Heart right ventricle (tissue), 16 donors: Measurements from ENCODE around the gene LDLRAD4. TPM values are rescaled to one million over a fixed set of nuclear protein-coding genes. Genes with fewer than 3 reads are reported as not detected.

Experiments used
- ATAC-seq, 8 donors: fragments of 200-7000 bp; cut with Tn5 transposase; one replicate each; pipeline ENCODE4 v1.9.1; 2020; ENCODE audit warnings: mild to moderate bottlenecking in 8 of 8, moderate library complexity in 8 of 8, moderate number of reproducible peaks in 1 of 8
- DNase-seq, 2 donors: peaks; one replicate each; pipeline ENCODE4 v3.0.0-alpha.2; 2020
- H3K27ac ChIP-seq, 10 donors: fragments of 200-600 bp; sonication (generic) in 2 of 10; one replicate each; pipeline versions ENCODE4 v1.5.0 to v1.8.0; 2020 to 2022; ENCODE audit warnings: mild to moderate bottlenecking in 3 of 10
- H3K27me3 ChIP-seq, 7 donors: fragments of 200-600 bp; one replicate each; pipeline ENCODE4 v1.8.0; 2021 to 2022; ENCODE audit warnings: mild to moderate bottlenecking in 2 of 7
- H3K36me3 ChIP-seq, 9 donors: fragments of 200-600 bp; sonication (generic) in 1 of 9; one replicate each; pipeline versions ENCODE4 v1.5.0 to v1.8.0; 2020 to 2022; ENCODE audit warnings: mild to moderate bottlenecking in 2 of 9
- H3K4me1 ChIP-seq, 9 donors: fragments of 200-600 bp; sonication (generic) in 1 of 9; one replicate each; pipeline versions ENCODE4 v1.5.0 to v1.8.0; 2020 to 2022; ENCODE audit warnings: mild to moderate bottlenecking in 4 of 9
- H3K4me3 ChIP-seq, 10 donors: fragments of 200-600 bp; sonication (generic) in 2 of 10; one replicate each; pipeline versions ENCODE4 v1.5.0 to v1.8.0; 2020 to 2022; ENCODE audit warnings: mild to moderate bottlenecking in 7 of 10, moderate library complexity in 2 of 10
- H3K9me3 ChIP-seq, 11 donors: fragments of 200-600 bp in 10 of 11; sonication (generic) in 2 of 11; one replicate each; pipeline versions ENCODE4 v1.5.0 to v1.8.0; 2013 to 2022; ENCODE audit warnings: mild to moderate bottlenecking in 2 of 11, control low read depth in 1 of 11, moderate library complexity in 1 of 11
- WGBS, 2 donors: extraction: QIAGEN DNeasy Blood & Tissue Kit; methylation state at CpG; one replicate each; pipeline ENCODE4 v1.1.7; 2013; ENCODE audit warnings: inconsistent platforms in 1 of 2; 5-methylcytosine and 5-hydroxymethylcytosine counted together
- intact Hi-C, 10 donors: fragments of 100-400 bp; cut with DNase I; formaldehyde crosslinking; loops; one replicate each; pipeline versions ENCODE4 v1.11.1 to v1.14.2; 2022
- polyA plus RNA-seq, 2 donors: library from polyadenylated mRNA; stranded (reverse); fragments of 200-250 nt; gene quantifications; one replicate each; pipeline ENCODE4 v1.2.3, GENCODE V29; 2013
- total RNA-seq, 10 donors: library from RNA; stranded (reverse); fragmentation: NEBNext Ultra II Directional in 3 of 10; extraction: Animal tissue kit (Norgen Biotek cat#: 25700) in 3 of 10; gene quantifications; one replicate each; pipeline versions ENCODE4 v1.2.1 to v1.2.4, GENCODE V29; 2021 to 2023
- TF ChIP-seq, protein P1 (sequence below), 9 donors: fragments of 200-600 bp; sonication (generic) in 2 of 9; IDR thresholded peaks; one replicate each; pipeline versions ENCODE4 v1.5.0 to v1.8.0; 2021 to 2022; ENCODE audit warnings: antibody characterized with exemption in 9 of 9, mild to moderate bottlenecking in 5 of 9, moderate library complexity in 1 of 9
- donor health status: Arrhythmogenic right ventricular cardiomyopathy.
- donor health status: ischemic (EF 13 %, LVEDD 7.1; RV severe dilation, severe dysfunction).
- donor health status: healthy with polysubstance abuse.
- donor health status: DM: no; HTN: yes; CAD: no.
- donor health status: DM: no; HTN: no; CAD: no.
- donor health status: ischemic (EF 25% LVEDD 6.9; RV normal size, moderate dysfunction).
- donor health status: ischemic (EF 25% LVEDD 5.7; RV mildly dilated, moderate dysfunction).
- donor health status: healthy.
- donor health status: DM: yes; HTN: yes; CAD: no.
- donor health status: Ischemic cardiomyopathy.
- donor health status: ischemic (EF 35%, LVEDD 5.7; RV mildly dilated, moderate dysfunction).
- donor health status: nonischemic (EF 11% LVEDD 7.7; RV severe dilation, severe dysfunction).
- donor health status: DM: yes; HTN: yes; CAD: no.
- donor health status: PGD.
- donor health status: ischemic (EF 29% LVEDD 5.4; RV normal size, mild dysfunction).
- donor health status: nonischemic (EF 23%, LVEDD 6.1; RV moderate dilation, normal function).

Gene LDLRAD4
- total and polyA plus RNA-seq, 12 donors: 5.4 to 74.6 (median 34.6) TPM

- no peak for ATAC-seq
- H3K27me3 ChIP-seq: no peaks in the 10 kb centered on the region
- DNase-seq: no peak
- H3K27ac ChIP-seq: no peak overlapping the region
- peaks cover 0 to 13% (median 0%) of the 10 kb centered on the region in 9 donors for H3K36me3 ChIP-seq
- peaks cover 0 to 23% (median 5%) of the 10 kb centered on the region in 9 donors for H3K4me1 ChIP-seq
- TF ChIP-seq, protein P1, sequence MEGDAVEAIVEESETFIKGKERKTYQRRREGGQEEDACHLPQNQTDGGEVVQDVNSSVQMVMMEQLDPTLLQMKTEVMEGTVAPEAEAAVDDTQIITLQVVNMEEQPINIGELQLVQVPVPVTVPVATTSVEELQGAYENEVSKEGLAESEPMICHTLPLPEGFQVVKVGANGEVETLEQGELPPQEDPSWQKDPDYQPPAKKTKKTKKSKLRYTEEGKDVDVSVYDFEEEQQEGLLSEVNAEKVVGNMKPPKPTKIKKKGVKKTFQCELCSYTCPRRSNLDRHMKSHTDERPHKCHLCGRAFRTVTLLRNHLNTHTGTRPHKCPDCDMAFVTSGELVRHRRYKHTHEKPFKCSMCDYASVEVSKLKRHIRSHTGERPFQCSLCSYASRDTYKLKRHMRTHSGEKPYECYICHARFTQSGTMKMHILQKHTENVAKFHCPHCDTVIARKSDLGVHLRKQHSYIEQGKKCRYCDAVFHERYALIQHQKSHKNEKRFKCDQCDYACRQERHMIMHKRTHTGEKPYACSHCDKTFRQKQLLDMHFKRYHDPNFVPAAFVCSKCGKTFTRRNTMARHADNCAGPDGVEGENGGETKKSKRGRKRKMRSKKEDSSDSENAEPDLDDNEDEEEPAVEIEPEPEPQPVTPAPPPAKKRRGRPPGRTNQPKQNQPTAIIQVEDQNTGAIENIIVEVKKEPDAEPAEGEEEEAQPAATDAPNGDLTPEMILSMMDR (IDR thresholded peaks at IDR 0.05): no peak
- no peaks in the 10 kb centered on the region for H3K9me3 ChIP-seq
- intact Hi-C loops: no loop called here
- no peak overlapping the region for H3K4me3 ChIP-seq
- 36 to 89% methylated on average over 1 of the region's 1 CpG for WGBS, 2 donors
Measured at GRCh38 chr18:13244135-13244534, 25.6 kb downstream of the LDLRAD4 start.

DNA sequence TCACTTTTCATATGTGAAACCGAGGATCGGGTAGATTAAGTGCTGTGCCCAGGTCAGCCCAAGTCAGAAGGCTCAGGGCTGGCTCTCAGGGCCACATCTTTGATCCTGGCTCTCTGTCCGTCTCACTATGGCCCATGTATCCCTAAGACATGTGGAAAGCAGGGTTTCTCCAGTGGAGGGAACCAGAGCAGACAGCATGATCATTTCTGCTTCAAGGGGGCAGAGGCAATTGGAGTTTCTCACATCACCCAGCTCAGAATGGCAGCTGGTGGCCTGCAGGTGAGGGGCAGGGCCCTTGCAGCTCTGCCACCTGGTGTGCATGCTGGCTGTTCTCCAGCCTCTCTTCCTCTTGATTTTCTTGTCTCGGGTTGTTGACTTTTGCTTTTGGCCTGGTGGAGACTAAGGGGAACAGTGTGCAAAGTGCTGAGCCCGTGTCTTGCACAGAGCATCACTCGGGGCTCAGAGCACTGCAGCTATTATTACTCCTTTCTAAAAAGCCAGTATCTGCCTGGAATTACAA lies 27.0 kb downstream of the LDLRAD4 start:
- TF ChIP-seq, protein P1 (IDR thresholded peaks at IDR 0.05): no peak
- Histone ChIP-seq H3K27me3 (no peaks in the 10 kb centered on the region), H3K4me1 (peaks cover 0 to 13% (median 0%) of the 10 kb centered on the region in 9 donors), H3K36me3 (peaks cover 0 to 13% (median 0%) of the 10 kb centered on the region in 9 donors), H3K27ac (no peak overlapping the region), H3K9me3 (no peaks in the 10 kb centered on the region), H3K4me3 (no peak overlapping the region)
- 73 to 84% methylated on average over 6 of the region's 6 CpGs for WGBS, 2 donors
- no peak for DNase-seq
- intact Hi-C loops: no loop called here
- ATAC-seq: no peak

GRCh38 chr18:13246121-13246520 lies 27.6 kb downstream of the LDLRAD4 start:
- H3K4me3 ChIP-seq: no peak overlapping the region
- no peak overlapping the region for H3K27ac ChIP-seq
- ATAC-seq: no peak
- no peak for DNase-seq
- no peaks in the 10 kb centered on the region for H3K9me3 ChIP-seq
- peaks cover 0 to 13% (median 0%) of the 10 kb centered on the region in 9 donors for H3K36me3 ChIP-seq
- TF ChIP-seq, protein P1 (IDR thresholded peaks at IDR 0.05): no peak
- intact Hi-C loops: no loop called here
- no peaks in the 10 kb centered on the region for H3K27me3 ChIP-seq
- 75 to 85% methylated on average over 9 of the region's 9 CpGs for WGBS, 2 donors
- H3K4me1 ChIP-seq: peaks cover 0 to 13% (median 0%) of the 10 kb centered on the region in 9 donors

DNA sequence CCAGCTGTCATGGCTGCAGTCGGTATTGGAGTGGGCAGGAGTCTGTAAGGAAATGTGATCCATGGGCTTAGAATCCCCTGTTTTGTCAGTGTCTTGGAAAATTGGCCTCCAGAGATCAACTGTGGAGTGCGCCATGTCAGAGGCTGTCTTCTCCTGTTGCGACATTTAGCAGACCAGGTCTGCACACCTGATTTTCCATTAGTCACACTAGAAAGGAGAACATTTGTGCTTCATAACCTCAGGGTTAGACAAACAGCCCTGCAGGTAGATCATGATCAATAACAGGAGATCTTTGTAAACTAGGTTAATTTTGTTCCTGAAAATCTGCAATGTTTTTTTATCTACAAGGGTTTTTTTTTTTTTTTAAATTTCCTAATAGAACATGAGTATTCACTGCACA lies 28.0 kb downstream of the LDLRAD4 start:
- Histone ChIP-seq H3K9me3 (no peaks in the 10 kb centered on the region), H3K4me3 (no peak overlapping the region), H3K27me3 (no peaks in the 10 kb centered on the region), H3K4me1 (peaks cover 0 to 13% (median 0%) of the 10 kb centered on the region in 9 donors), H3K27ac (no peak overlapping the region), H3K36me3 (peaks cover 0 to 13% (median 0%) of the 10 kb centered on the region in 9 donors)
- TF ChIP-seq, protein P1 (IDR thresholded peaks at IDR 0.05): no peak
- no peak for ATAC-seq
- WGBS, 2 donors: 92 to 95% methylated on average over 3 of the region's 3 CpGs
- DNase-seq: no peak
- intact Hi-C loops: no loop called here
